Brain microvascular endothelial cell (primary cell): Measurements from ENCODE around the gene HCCS.

Experiments used
- DNase-seq: peaks from one replicate; pipeline ENCODE4 v3.0.0-alpha.2; 2020
- H3K27ac ChIP-seq: fragments of 250-450 bp; sonication (Bioruptor Pico); 2 replicates; pipeline ENCODE4 v1.5.1; 2020; ENCODE audit warnings: mild to moderate bottlenecking, moderate library complexity
- H3K27me3 ChIP-seq: fragments of 250-450 bp; sonication (Bioruptor Pico); replicated peaks from 2 replicates; pipeline ENCODE4 v1.5.1; 2020; ENCODE audit warnings: mild to moderate bottlenecking
- H3K36me3 ChIP-seq: fragments of 250-450 bp; sonication (Bioruptor Pico); replicated peaks from 2 replicates; pipeline ENCODE4 v1.5.1; 2020; ENCODE audit warnings: mild to moderate bottlenecking
- H3K4me3 ChIP-seq: 2 replicates; pipeline ENCODE4 v1.5.1; 2011; ENCODE audit warnings: low read depth, mild to moderate bottlenecking, control low read depth, low read length, moderate library complexity
- in situ Hi-C: cut with HindIII; loops from 2 replicates; pipeline ENCODE4 v1.10.0; 2017; ENCODE audit warnings: low sequenced_read_pairs, low pct_ligation_motif_present
- TF ChIP-seq, protein P1 (sequence below): IDR thresholded peaks from 2 replicates; pipeline ENCODE4 v1.5.1; 2011; ENCODE audit warnings: low read depth, mild to moderate bottlenecking, moderate library complexity, low read length, control low read depth, inconsistent platforms; ENCODE audit errors: missing control alignments

The HCCS gene

DNA sequence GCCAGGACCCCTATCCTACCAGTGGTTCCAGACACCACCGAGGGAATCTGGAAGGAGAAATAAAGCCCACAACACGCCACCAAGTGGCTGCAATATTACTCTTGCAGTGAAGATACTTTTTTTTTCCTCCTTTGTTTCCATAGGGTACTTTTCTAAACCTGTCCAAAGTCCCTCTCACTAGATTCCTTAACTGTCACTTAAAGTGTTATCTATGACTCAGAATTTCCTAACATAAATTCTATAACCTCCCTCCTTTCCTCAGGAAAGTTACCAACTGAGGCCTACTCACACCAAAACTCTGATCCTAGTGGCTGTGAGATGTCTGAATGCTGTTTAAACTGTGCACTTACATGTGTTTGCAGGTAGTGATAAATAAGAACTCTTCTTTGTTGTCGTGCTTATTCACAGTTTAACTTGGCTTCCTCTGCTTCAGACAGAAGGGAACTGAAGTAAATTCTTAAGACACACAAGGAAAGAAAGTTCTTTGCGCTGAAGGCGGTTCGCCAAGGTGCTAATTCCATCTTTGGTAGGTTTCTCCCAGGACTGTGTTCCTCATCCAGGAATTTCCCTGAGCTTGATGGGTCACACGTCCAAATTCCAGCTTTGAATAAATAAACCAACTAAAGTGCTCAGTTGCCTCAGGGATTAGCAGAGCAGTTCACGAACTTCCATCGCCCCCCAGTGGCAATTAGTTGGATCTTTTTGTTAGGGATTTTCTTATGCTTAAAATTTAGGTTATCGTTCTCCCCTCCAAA is 10.7 kb upstream of the HCCS start:
- in situ Hi-C loops, result loop anchor here (25.0 kb wide), 1 partner anchor 913 kb away; no protein-coding TSS in a partner anchor
- no peak overlapping the region for H3K4me3 ChIP-seq
- TF ChIP-seq, protein P1, sequence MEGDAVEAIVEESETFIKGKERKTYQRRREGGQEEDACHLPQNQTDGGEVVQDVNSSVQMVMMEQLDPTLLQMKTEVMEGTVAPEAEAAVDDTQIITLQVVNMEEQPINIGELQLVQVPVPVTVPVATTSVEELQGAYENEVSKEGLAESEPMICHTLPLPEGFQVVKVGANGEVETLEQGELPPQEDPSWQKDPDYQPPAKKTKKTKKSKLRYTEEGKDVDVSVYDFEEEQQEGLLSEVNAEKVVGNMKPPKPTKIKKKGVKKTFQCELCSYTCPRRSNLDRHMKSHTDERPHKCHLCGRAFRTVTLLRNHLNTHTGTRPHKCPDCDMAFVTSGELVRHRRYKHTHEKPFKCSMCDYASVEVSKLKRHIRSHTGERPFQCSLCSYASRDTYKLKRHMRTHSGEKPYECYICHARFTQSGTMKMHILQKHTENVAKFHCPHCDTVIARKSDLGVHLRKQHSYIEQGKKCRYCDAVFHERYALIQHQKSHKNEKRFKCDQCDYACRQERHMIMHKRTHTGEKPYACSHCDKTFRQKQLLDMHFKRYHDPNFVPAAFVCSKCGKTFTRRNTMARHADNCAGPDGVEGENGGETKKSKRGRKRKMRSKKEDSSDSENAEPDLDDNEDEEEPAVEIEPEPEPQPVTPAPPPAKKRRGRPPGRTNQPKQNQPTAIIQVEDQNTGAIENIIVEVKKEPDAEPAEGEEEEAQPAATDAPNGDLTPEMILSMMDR, result peak; percentile 59
- H3K36me3 ChIP-seq, result no peaks in the 10 kb centered on the region
- H3K27me3 ChIP-seq, result no peaks in the 10 kb centered on the region
- H3K27ac ChIP-seq, result no peak overlapping the region
- peak; percentile 50 for DNase-seq

DNA sequence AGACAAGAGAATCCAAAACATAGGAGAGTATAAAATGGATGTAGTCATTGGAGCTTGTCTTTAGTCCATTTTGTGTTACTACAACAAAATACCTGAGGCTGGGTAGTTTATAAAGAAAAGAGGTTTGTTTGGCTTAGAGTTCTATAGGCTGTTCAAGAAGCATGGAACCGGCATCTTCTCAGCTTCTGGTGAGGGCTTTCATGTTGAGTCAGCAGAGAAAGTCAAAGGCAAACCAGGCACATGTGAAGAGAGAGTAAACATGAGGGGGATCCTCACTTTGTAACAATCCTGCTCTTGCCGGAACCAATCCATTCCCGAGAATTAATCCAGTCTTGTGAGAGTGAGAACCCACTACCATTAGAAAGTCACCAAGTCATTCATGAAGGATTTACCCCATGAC is 8.1 kb upstream of the HCCS start:
- Histone ChIP-seq H3K4me3 (no peak overlapping the region), H3K27me3 (no peaks in the 10 kb centered on the region), H3K27ac (no peak overlapping the region), H3K36me3 (no peaks in the 10 kb centered on the region)
- TF ChIP-seq, protein P1, result no peak
- in situ Hi-C loops, result loop anchor here (25.0 kb wide), 1 partner anchor 916 kb away; no protein-coding TSS in a partner anchor
- DNase-seq, result no peak

DNA sequence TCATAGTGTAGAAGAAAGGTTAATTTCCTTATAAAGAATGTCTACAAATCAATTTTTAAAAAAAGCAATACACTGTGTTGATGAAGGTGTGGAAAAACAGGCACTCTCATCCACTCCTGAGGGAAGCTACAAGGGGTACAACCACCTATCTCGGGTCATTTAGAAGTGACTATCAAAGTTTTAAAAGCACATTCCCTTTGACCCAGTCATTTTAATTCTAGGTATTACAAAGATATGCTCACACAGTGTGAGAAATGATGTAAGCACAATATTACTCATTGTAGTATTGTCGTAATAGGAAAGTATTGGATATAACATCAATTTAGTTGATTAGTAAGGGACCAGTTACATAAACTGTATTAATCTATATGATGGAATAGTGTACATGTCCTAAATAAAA is 7.4 kb upstream of the HCCS start:
- no peak overlapping the region for H3K27ac ChIP-seq
- TF ChIP-seq, protein P1, result no peak
- no peak for DNase-seq
- no peak overlapping the region for H3K4me3 ChIP-seq
- in situ Hi-C loops, result loop anchor here (25.0 kb wide), 1 partner anchor 916 kb away; no protein-coding TSS in a partner anchor
- H3K27me3 ChIP-seq, result no peaks in the 10 kb centered on the region
- no peaks in the 10 kb centered on the region for H3K36me3 ChIP-seq

DNA sequence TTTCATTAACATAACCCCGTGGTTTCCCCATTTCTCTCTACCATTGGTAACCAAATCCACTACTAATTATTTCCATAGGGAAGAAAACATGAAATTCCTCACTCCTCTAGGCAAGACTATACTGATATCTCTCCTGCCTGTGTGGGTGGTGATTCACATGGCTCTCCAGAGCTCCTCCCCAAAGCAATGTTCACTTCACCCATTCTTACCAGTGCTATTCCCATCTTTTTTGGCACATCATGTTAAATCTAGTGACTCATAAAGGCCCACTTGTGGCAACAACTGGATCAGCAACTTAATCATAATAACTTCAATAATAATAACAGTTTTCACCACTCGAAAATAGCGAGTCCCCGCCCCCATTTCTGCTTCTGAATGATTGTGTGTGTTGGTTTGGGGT is 6.1 kb upstream of the HCCS start:
- TF ChIP-seq, protein P1, result peak; percentile 5
- peak; percentile 28 for DNase-seq

DNA sequence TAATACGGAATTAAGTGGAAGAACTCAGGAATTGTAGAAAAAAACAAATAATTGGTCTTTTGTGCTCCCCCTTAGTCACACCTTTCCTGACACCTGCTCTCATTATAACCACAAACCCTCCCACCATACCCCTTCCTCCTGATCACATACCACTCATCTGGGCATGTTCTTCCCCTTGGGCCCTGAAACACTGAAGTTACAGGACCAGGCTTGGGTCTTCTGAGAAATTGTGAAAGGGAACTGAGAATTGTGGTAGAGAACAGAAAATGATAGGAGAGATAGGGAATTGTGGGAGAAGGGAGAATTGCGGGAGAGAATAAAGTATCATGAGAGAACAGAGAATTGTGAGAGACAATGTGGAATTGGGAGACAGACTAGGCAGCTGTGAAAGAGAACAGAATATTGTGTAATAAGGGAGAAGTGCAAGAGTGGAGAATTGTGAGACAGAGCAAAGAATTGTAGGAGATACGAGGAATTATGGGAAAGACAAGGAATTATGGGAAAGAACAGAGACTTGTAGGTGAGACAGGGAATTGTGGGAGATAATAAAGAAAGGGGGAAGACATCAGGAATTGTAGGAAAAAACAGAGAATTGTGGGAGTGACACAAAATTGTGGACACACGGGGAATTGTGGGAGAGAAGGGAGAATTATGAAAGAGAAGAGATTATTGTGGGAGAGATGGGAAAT is 2.7 kb upstream of the HCCS start:
- in situ Hi-C loops, result loop anchor here (25.0 kb wide), 1 partner anchor 921 kb away; no protein-coding TSS in a partner anchor
- no peak overlapping the region for H3K4me3 ChIP-seq
- no peaks in the 10 kb centered on the region for H3K36me3 ChIP-seq
- H3K27me3 ChIP-seq, result no peaks in the 10 kb centered on the region
- TF ChIP-seq, protein P1, result no peak
- no peak overlapping the region for H3K27ac ChIP-seq
- DNase-seq, result no peak

More for the DNA sequence above, 6.1 kb upstream of the HCCS start:
- Histone ChIP-seq H3K4me3 (no peak overlapping the region), H3K36me3 (no peaks in the 10 kb centered on the region), H3K27ac (no peak overlapping the region), H3K27me3 (no peaks in the 10 kb centered on the region)
- in situ Hi-C loops, result loop anchor here (25.0 kb wide), 1 partner anchor 918 kb away; no protein-coding TSS in a partner anchor
